Effector memory CD4-positive, alpha-beta T cell (primary cell): Measurements from ENCODE around the gene MTCL1.
"Not testable (repeated sequence)": the region's sequence is repeated elsewhere in the genome, so short reads cannot be mapped to it uniquely, and the experiment has no call there.

ENCODE experiments used
- DNase-seq, 3 donors: peaks; one replicate each; pipeline ENCODE4 v3.0.0-alpha.2; 2020
- H3K27ac ChIP-seq: 2 replicates; pipeline ENCODE4 v1.7.0; 2013; ENCODE audit warnings: mild to moderate bottlenecking, low read length, moderate library complexity; ENCODE audit not compliant: insufficient read depth, poor library complexity, severe bottlenecking
- H3K27me3 ChIP-seq: replicated peaks from 2 replicates; pipeline ENCODE4 v1.7.0; 2013; ENCODE audit warnings: mild to moderate bottlenecking, low read length; ENCODE audit not compliant: insufficient read depth, control insufficient read depth, poor library complexity, severe bottlenecking
- H3K36me3 ChIP-seq: 2 replicates; pipeline ENCODE4 v1.7.0; 2013; ENCODE audit warnings: mild to moderate bottlenecking, low read length, moderate library complexity; ENCODE audit not compliant: control insufficient read depth, insufficient read depth
- H3K4me1 ChIP-seq: 2 replicates; pipeline ENCODE4 v1.7.0; 2013; ENCODE audit warnings: low read length, mild to moderate bottlenecking; ENCODE audit not compliant: control insufficient read depth, insufficient read depth, poor library complexity, severe bottlenecking
- H3K4me3 ChIP-seq: 2 replicates; pipeline ENCODE4 v1.7.0; 2013; ENCODE audit warnings: low read length, low read depth, mild to moderate bottlenecking; ENCODE audit not compliant: insufficient read depth, poor library complexity, severe bottlenecking
- H3K9me3 ChIP-seq: 2 replicates; pipeline ENCODE4 v1.7.0; 2013; ENCODE audit warnings: mild to moderate bottlenecking, low read length, moderate library complexity; ENCODE audit not compliant: control insufficient read depth

Gene MTCL1

DNA sequence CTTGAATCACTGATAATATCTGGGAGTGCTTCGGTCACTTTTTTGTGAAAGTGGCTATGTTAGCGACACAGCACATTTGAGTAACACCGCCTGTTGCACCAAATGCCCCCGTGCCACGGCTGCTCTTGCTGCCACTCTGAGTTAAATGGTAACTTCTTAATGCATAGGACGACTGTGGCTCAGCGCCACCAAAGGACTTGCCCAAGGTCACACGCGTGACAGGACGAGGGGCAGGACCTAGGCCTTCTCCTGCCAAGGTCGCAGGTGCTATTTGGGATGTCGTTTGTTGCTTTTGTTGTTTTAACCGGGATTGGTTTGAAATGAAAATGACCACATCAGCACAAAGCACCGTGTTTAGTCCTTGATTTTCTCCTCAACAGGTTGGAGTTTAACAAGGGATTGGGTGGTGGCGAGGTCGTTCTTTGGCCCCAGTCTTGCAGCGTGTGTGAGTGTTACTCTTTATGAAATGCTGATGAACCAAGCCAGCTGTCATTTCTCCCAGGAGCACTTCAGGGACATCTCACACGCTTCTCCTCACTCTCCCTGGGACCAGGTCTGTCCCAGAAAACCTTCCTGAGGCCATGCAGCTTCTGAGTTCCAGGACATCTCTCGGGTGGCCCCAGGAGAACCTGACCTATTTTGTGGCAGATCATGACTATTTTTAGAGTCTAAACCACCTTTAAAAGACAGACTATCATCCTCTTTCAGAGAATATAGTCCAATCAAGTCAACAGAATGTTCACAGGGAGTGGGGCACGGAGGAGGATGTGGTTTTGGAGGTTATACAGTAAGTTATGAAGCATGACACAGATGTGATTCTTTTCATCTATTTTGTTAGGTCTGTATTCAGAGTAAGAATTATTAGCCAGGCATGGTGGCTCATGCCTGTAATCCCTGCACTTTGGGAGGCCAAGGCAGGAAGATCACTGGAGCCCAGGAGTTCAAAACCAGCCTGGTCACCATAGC lies 49.9 kb downstream of the MTCL1 start:
- peak; percentile 28 to 54 (median 45) for DNase-seq
- Histone ChIP-seq H3K4me3 (no peak overlapping the region), H3K27ac (no peak overlapping the region), H3K36me3 (no peaks in the 10 kb centered on the region), H3K9me3 (no peaks in the 10 kb centered on the region), H3K4me1 (peaks cover 22% of the 10 kb centered on the region), H3K27me3 (no peaks in the 10 kb centered on the region)

- H3K4me3 ChIP-seq = no peak overlapping the region
- H3K27ac ChIP-seq = no peak overlapping the region
- no peaks in the 10 kb centered on the region for H3K9me3 ChIP-seq
- no peak for DNase-seq
- H3K27me3 ChIP-seq = no peaks in the 10 kb centered on the region
- H3K4me1 ChIP-seq = peaks cover 22% of the 10 kb centered on the region
- no peaks in the 10 kb centered on the region for H3K36me3 ChIP-seq
These were observed 51.2 kb downstream of the MTCL1 start for GRCh38 chr18:8756571-8756970.

DNA sequence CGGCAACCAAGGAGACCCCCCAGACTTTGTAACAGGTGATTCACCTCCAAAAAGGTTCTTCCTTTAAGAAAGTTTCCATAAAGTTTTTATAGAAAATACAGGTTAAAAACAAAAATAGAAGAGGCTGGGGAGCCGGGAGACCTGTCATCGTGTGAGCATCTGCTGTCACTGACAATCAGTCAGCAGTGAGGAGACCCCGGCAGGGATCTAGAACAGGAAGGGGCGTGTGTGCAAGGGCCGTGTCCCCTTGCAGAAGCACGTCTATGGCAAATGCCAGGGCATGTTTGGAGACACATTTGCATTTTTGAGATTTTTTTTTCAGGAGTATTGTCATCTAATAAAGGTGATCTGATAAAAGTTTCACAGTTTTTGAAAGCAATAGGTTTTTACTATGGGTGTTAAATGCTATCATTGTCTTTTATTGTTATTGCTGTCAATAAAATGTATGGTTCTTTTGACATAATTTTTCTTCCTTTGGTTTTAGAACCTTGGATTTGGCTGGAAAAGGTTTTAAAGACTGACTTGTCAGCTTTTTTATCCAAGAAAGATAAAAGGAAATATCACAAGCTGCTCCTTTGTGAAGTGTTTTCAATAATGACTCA lies 52.1 kb downstream of the MTCL1 start:
- no peak for DNase-seq
- H3K27ac ChIP-seq = no peak overlapping the region

DNA sequence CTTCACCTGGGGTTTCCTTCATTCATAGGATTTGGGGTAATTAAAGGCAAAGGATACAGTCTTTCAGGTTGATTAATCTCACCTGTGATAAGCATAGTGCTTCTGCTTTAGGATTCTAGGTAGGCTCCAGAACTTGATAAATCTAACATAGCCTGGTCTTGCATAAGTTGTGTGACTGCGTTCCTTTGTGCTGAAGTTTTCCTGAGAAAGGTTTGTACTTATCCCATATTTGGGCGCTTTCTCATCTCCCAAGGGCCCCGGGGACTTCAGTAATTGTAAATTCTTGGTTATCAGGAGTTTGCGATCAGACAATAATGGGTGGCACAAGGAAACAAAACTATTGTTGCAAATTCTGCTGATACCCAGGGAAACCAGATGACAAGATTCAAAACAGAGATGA lies 53.1 kb downstream of the MTCL1 start:
- no peak for DNase-seq
- H3K27ac ChIP-seq = no peak overlapping the region

More for the DNA sequence above, 52.1 kb downstream of the MTCL1 start:
- H3K9me3 ChIP-seq = no peaks in the 10 kb centered on the region
- no peak overlapping the region for H3K4me3 ChIP-seq
- H3K4me1 ChIP-seq = peaks cover 22% of the 10 kb centered on the region
- no peaks in the 10 kb centered on the region for H3K36me3 ChIP-seq
- no peaks in the 10 kb centered on the region for H3K27me3 ChIP-seq

DNA sequence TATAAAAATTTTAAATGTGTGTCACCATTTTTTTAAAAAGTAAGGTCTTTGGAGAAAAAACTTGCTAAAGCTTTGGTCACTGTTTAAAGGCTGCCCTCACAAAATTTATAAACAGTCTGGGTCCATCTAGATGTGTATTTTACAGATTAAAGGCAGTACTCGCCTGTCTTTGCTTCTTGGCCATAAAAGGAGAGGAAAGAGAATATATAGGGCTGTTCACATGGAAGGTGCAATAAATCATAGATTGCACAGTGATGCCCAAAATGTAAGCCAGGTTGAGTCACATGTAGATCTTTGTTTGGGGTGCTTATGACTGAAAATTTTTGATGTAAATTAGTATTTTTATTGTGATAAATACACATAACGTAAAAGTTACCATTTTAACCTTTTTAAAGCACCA lies 55.6 kb downstream of the MTCL1 start:
- DNase-seq = no peak
- Histone ChIP-seq H3K4me1 (peaks cover 6% of the 10 kb centered on the region), H3K36me3 (no peaks in the 10 kb centered on the region), H3K27ac (no peak overlapping the region), H3K27me3 (no peaks in the 10 kb centered on the region), H3K9me3 (no peaks in the 10 kb centered on the region), H3K4me3 (no peak overlapping the region)

More for the DNA sequence above, 53.1 kb downstream of the MTCL1 start:
- H3K36me3 ChIP-seq = no peaks in the 10 kb centered on the region
- no peaks in the 10 kb centered on the region for H3K9me3 ChIP-seq
- no peak overlapping the region for H3K4me3 ChIP-seq
- no peaks in the 10 kb centered on the region for H3K27me3 ChIP-seq
- peaks cover 22% of the 10 kb centered on the region for H3K4me1 ChIP-seq

GRCh38 chr18:8761535-8761934 lies 56.2 kb downstream of the MTCL1 start:
- H3K9me3 ChIP-seq, H3K4me1 ChIP-seq, H3K36me3 ChIP-seq, DNase-seq, H3K27ac ChIP-seq, H3K4me3 ChIP-seq, H3K27me3 ChIP-seq: not testable (repeated sequence)

DNA sequence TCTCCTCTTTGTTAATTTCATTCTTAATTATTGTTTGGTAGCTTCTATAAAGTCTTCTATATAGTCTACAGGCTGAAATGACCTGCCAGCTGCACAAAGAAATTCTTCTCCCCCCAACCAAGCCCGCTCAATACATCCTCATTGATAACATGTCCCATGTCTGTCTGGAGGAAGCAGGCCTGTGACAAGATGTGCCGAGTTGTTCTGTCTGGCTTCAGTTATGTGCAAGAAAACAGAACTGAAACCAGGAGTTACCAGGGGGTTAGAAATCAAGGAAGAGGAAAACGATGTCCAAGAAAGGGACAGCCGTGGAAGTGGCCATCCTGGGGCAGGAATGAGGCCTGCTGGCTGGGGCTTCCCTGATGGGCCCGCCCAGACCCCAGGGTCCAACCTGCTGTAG lies 57.6 kb downstream of the MTCL1 start:
- H3K27me3 ChIP-seq = no peaks in the 10 kb centered on the region
- H3K4me3 ChIP-seq = no peak overlapping the region
- H3K9me3 ChIP-seq = no peaks in the 10 kb centered on the region
- no peaks in the 10 kb centered on the region for H3K4me1 ChIP-seq
- H3K27ac ChIP-seq = no peak overlapping the region
- H3K36me3 ChIP-seq = no peaks in the 10 kb centered on the region
- DNase-seq = no peak

GRCh38 chr18:8763611-8764010 lies 58.3 kb downstream of the MTCL1 start:
- Histone ChIP-seq H3K4me3 (no peak overlapping the region), H3K4me1 (no peaks in the 10 kb centered on the region), H3K27me3 (no peaks in the 10 kb centered on the region), H3K9me3 (no peaks in the 10 kb centered on the region), H3K27ac (no peak overlapping the region), H3K36me3 (no peaks in the 10 kb centered on the region)
- DNase-seq = no peak

- Histone ChIP-seq H3K27ac (no peak overlapping the region), H3K9me3 (no peaks in the 10 kb centered on the region), H3K4me3 (no peak overlapping the region), H3K36me3 (no peaks in the 10 kb centered on the region), H3K4me1 (no peaks in the 10 kb centered on the region), H3K27me3 (no peaks in the 10 kb centered on the region)
- DNase-seq = no peak
These were observed 60.6 kb downstream of the MTCL1 start for GRCh38 chr18:8765783-8766463.
